NCI-H2107 treated with DMSO at 0.1 percent for 48 hours (cell line): ENCODE data around the gene AFDN.

Experiments used
- DNase-seq: peaks from one replicate; lab custom pipeline; 2025; ENCODE audit not compliant: unreplicated experiment; lab: John Stamatoyannopoulos, UW

The AFDN gene

GRCh38 chr6:168013250-168013915 lies 186.7 kb downstream of the AFDN start:
- no peak for DNase-seq

GRCh38 chr6:168014428-168014827 lies 187.7 kb downstream of the AFDN start:
- DNase-seq: no peak

- DNase-seq: no peak
Observed at GRCh38 chr6:168015009-168015408, 188.3 kb downstream of the AFDN start.

DNA sequence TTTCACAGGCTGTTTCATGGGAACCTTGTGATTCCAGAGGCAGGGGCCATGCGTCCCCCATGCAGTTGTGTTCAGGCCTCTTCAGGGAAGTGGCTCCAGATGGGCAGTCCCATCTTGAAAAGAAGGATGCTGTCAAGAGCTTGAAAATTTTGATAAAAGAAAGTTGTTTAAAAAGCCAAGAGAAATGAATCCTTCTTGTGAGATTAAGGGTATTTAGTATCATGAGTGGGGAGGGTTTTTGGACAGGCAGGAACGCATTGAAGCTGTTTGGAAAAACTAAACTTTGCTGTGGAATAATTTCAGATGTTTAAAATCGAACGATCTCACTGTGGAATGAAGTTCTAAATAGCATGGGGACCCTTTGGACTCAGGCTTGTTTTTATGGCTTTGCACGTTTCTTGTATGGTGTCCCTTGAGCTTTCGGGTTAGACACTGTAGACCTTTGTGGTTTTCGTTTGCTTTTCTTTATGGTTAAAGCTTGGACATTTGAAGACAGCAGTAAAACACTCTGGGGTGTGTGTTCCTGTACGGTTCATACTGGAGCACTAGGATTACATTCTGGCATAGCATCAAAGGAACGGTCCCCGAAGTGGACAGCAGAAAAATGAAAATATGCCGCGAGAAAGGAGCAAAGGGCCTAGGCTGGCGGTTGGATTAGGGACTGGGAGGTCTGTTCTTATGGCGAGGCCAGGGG lies 188.9 kb downstream of the AFDN start:
- DNase-seq: no peak

GRCh38 chr6:168016176-168016620 lies 189.5 kb downstream of the AFDN start:
- no peak for DNase-seq

DNA sequence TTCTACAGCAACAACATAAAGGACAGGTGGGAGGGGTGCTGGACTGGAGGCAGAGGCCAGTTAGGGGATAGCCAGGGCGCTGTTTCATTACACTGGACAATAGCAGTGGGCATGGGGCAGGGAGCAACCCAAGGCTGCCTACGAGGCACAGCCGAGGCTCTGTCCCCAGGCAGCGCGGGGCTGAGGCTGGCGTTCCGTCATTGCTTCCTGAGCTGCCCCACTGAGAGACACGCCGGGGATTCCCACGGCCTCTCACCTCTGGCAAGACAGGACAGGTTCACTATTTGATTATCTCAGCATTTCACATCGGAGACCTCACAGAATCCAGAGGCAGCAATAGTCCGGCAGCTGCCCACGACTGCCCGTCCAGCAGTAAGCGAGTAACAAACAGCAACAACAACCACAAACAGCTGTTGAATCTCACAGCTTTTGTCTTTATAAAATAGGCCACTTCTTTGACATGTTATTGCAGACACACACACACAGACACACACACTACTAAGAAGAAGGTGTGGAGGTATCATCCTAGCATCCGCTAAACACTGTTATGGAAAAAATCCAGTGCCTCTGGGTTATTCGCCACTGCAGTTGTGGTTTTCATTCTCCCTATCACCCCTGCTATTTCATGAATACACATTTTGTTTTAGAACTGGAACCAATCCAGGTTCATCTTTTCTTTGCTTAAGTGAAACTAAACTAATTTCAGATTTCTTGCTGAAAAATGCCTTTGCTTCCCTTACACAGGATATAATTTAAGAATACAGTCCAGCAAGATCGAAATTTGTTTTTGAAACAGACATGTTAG lies 190.2 kb downstream of the AFDN start:
- no peak for DNase-seq

DNA sequence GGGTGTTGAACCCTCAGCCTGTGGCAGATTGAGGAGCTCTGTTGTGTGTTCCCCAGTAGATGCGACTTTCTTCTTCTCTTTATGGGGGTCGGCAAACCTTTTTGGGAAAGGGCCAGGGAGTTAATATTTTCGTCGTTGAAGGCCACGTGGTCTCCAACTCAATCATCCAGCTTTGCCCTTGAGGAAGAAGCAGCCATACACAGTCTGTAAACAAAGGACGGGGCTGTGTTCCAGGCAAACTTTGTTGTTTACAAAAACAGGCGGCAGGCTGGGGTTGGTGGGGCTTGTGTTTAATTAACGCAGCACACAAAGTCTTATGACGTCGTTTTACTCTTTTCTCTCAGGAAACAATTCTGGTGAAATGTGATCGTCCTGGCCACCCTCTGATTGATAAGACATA lies 190.9 kb downstream of the AFDN start:
- no peak for DNase-seq

DNA sequence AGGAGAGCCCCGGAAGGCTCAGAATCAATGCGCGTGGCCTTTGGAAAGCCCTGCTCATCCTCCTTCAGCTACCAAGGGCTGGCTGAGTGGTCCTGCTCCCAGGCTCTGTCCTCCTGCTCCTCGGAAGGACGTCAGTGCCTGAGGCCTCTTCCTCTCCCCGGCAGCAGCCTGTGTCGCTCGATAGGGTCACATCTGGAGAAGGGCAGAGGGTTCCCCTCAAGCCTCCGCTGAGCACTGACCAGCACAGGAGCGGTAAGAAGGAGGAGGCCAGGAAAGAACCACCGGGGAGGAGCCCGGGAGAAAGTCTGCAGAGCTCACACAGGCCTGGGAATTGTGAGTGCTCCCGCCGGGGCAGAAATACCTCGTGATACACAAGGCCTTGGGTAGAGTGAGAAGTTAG lies 192.0 kb downstream of the AFDN start:
- DNase-seq: no peak

GRCh38 chr6:168020242-168020641 lies 193.5 kb downstream of the AFDN start:
- DNase-seq: no peak

DNA sequence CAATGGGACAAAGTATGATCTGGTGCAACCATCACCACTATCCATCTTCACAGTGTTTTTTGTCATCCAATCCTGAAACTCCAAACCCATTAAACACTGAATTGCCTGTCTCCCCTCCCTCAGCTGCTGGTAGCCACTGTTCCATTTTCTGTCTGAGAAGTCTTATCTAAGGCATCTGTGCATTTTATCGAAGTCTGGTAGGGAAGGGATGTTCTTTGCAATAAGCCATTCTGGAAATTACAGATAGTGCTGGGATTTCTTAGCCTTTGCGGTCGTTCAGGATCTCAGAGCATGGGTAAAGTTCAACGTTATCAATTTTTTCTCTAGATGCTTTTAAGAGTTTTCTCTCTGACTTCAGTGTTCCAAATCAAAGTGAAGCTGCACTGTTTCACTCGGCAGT lies 194.9 kb downstream of the AFDN start:
- DNase-seq: no peak
